Keratinocyte (primary cell): Measurements from ENCODE around the gene BTF3L4. TPM values are rescaled to one million over a fixed set of nuclear protein-coding genes. Genes with fewer than 3 reads are reported as not detected.

Experiments
- DNase-seq: peaks from one replicate; pipeline ENCODE4 v3.0.0-alpha.2; 2011; ENCODE audit warnings: low read depth, missing footprints, low spot score
- FAIRE-seq: peaks from 2 replicates; lab custom pipeline; 2011; peaks lifted over from hg19 to GRCh38; lab: Jason Lieb, UNC
- H2AFZ ChIP-seq: 2 replicates; pipeline ENCODE4 v1.6.0; 2012; ENCODE audit warnings: low read length, control low read depth, inconsistent platforms; ENCODE audit not compliant: control insufficient read depth
- H3K27ac ChIP-seq: 2 replicates; pipeline ENCODE4 v1.5.1; 2011; ENCODE audit warnings: low read length; ENCODE audit not compliant: control insufficient read depth, insufficient read depth
- H3K27me3 ChIP-seq: 3 replicates; pipeline ENCODE4 v1.6.0; 2011; ENCODE audit warnings: low read length; ENCODE audit not compliant: control insufficient read depth, insufficient read depth; ENCODE audit errors: extremely low read depth
- H3K36me3 ChIP-seq, 2 experiments: 2 replicates in 1 of 2; 3 replicates in 1 of 2; pipeline ENCODE4 v1.5.1; 2011; ENCODE audit warnings: low read length in 2 of 2, mild to moderate bottlenecking in 1 of 2; ENCODE audit not compliant: control insufficient read depth in 2 of 2, insufficient read depth in 2 of 2; ENCODE audit errors: extremely low read depth in 1 of 2
- H3K4me1 ChIP-seq: 3 replicates; pipeline ENCODE4 v1.5.1; 2011; ENCODE audit warnings: low read length; ENCODE audit not compliant: control insufficient read depth, insufficient read depth; ENCODE audit errors: extremely low read depth
- H3K4me2 ChIP-seq: 3 replicates; pipeline ENCODE4 v1.6.0; 2011; ENCODE audit warnings: low read depth, low read length; ENCODE audit not compliant: control insufficient read depth, insufficient read depth; ENCODE audit errors: extremely low read depth
- H3K4me3 ChIP-seq, 3 experiments: fragments of 200-600 bp in 1 of 3; sonication (generic) in 1 of 3; 2 replicates in 2 of 3; 3 replicates in 1 of 3; pipeline ENCODE4 v1.5.1; 2011 to 2016; ENCODE audit warnings: low read length in 3 of 3, mild to moderate bottlenecking in 3 of 3, control low read depth in 2 of 3, inconsistent platforms in 1 of 3, low read depth in 1 of 3, mixed read lengths in 1 of 3, mixed run types in 1 of 3, moderate library complexity in 1 of 3; ENCODE audit not compliant: control insufficient read depth in 2 of 3, insufficient read depth in 2 of 3; ENCODE audit errors: extremely low read depth in 1 of 3
- H3K79me2 ChIP-seq: 2 replicates; pipeline ENCODE4 v1.6.0; 2012; ENCODE audit warnings: low read length; ENCODE audit not compliant: control insufficient read depth, insufficient read depth
- H3K9ac ChIP-seq: 3 replicates; pipeline ENCODE4 v1.6.0; 2011; ENCODE audit warnings: low read length; ENCODE audit not compliant: control insufficient read depth, insufficient read depth; ENCODE audit errors: extremely low read depth
- H3K9me1 ChIP-seq: 3 replicates; pipeline ENCODE4 v1.6.0; 2011; ENCODE audit warnings: low read length; ENCODE audit not compliant: control insufficient read depth, insufficient read depth; ENCODE audit errors: extremely low read depth
- H3K9me3 ChIP-seq: 2 replicates; pipeline ENCODE4 v1.5.1; 2012; ENCODE audit warnings: low read depth, low read length; ENCODE audit not compliant: control insufficient read depth
- H4K20me1 ChIP-seq: 3 replicates; pipeline ENCODE4 v1.6.0; 2011; ENCODE audit warnings: low read length; ENCODE audit not compliant: control insufficient read depth, insufficient read depth; ENCODE audit errors: extremely low read depth
- CTCF ChIP-seq, 3 experiments: IDR thresholded peaks in 1 of 3; conservative IDR thresholded peaks in 1 of 3; optimal IDR thresholded peaks in 1 of 3; 2 replicates in 2 of 3; 3 replicates in 1 of 3; pipeline versions ENCODE3 to v1.5.1; 2011; ENCODE audit warnings: low read length in 3 of 3, mild to moderate bottlenecking in 3 of 3, moderate library complexity in 2 of 3, control low read depth in 1 of 3, inconsistent platforms in 1 of 3; ENCODE audit not compliant: insufficient read depth in 2 of 3; ENCODE audit errors: extremely low read depth in 1 of 3
- EZH2 ChIP-seq: IDR thresholded peaks from one replicate; pipeline ENCODE4 v1.6.1; 2012; ENCODE audit warnings: inconsistent platforms, mild to moderate bottlenecking, low read length, moderate library complexity
- dilution Hi-C: fragments of 300-500 bp; cut with MboI; formaldehyde crosslinking; loops from one replicate; pipeline ENCODE4 v1.7.0; 2020; ENCODE audit warnings: low sequenced_read_pairs; ENCODE audit not compliant: extremely low pct_ligation_motif_present
- polyA plus RNA-seq, 5 experiments: library from polyadenylated mRNA; depleted of rRNA in 3 of 5; stranded (reverse) in 3 of 5; stranded (forward) in 1 of 5; unstranded in 1 of 5; fragments of >200 nt; gene quantifications; 1 replicate in 1 of 5; 2 replicates in 3 of 5; 3 replicates in 1 of 5; pipeline versions ENCODE4 v1.2.1 to v1.2.3, GENCODE V29; 2011 to 2012; ENCODE audit warnings: missing spikeins in 2 of 5, low read depth in 1 of 5, low replicate concordance in 1 of 5

BTF3L4 gene
- polyA plus RNA-seq, 1 donor (not counting 4 experiments of a cell fraction or from before 2014, with no cell fraction given), result 55.4 TPM

GRCh38 chr1:52112489-52112888 is 56.4 kb downstream of the BTF3L4 start:
- no peak overlapping the region for H3K9ac ChIP-seq
- H3K4me1 ChIP-seq, result no peaks in the 10 kb centered on the region
- no peak overlapping the region for H3K4me3 ChIP-seq
- H3K36me3 ChIP-seq, result no peaks in the 10 kb centered on the region
- H3K4me2 ChIP-seq, result no peak overlapping the region
- dilution Hi-C loops, result no loop called here
- H3K9me3 ChIP-seq, result no peaks in the 10 kb centered on the region
- no peaks in the 10 kb centered on the region for H3K79me2 ChIP-seq
- FAIRE-seq, result no peak
- H3K27me3 ChIP-seq, result no peaks in the 10 kb centered on the region
- H3K27ac ChIP-seq, result no peak overlapping the region
- no peak overlapping the region for H2AFZ ChIP-seq
- no peaks in the 10 kb centered on the region for H4K20me1 ChIP-seq
- H3K9me1 ChIP-seq, result no peaks in the 10 kb centered on the region
- DNase-seq, result no peak
- no peak for TF ChIP-seq CTCF (optimal IDR thresholded peaks at IDR 0.05 in 1 of 3, IDR thresholded peaks at IDR 0.05 in 1 of 3, conservative IDR thresholded peaks at IDR 0.05 in 1 of 3; ENCODE audit: extremely low read depth in 1 of 3, insufficient read depth in 2 of 3, low read length in 3 of 3)
- TF ChIP-seq EZH2, result no peak

- Histone ChIP-seq H3K27me3 (no peaks in the 10 kb centered on the region), H3K4me2 (peak overlapping the region; percentile 19), H3K9me1 (no peaks in the 10 kb centered on the region), H2AFZ (peak overlapping the region; percentile 27), H3K9ac (no peak overlapping the region), H3K27ac (no peak overlapping the region), H3K9me3 (no peaks in the 10 kb centered on the region), H3K4me3 (no peak overlapping the region), H3K79me2 (no peaks in the 10 kb centered on the region), H4K20me1 (no peaks in the 10 kb centered on the region), H3K36me3 (no peaks in the 10 kb centered on the region), H3K4me1 (peaks cover 6% of the 10 kb centered on the region)
- DNase-seq (no peak), FAIRE-seq (no peak)
- TF ChIP-seq EZH2 (no peak), CTCF (optimal IDR thresholded peaks at IDR 0.05 in 1 of 3, IDR thresholded peaks at IDR 0.05 in 1 of 3, conservative IDR thresholded peaks at IDR 0.05 in 1 of 3; ENCODE audit: extremely low read depth in 1 of 3, insufficient read depth in 2 of 3, low read length in 3 of 3) (no peak)
- dilution Hi-C loops, result no loop called here
Measured at GRCh38 chr1:52119301-52120079, 63.4 kb downstream of the BTF3L4 start.
